Measurements from ENCODE around the gene NATD1.

The NATD1 gene

DNA sequence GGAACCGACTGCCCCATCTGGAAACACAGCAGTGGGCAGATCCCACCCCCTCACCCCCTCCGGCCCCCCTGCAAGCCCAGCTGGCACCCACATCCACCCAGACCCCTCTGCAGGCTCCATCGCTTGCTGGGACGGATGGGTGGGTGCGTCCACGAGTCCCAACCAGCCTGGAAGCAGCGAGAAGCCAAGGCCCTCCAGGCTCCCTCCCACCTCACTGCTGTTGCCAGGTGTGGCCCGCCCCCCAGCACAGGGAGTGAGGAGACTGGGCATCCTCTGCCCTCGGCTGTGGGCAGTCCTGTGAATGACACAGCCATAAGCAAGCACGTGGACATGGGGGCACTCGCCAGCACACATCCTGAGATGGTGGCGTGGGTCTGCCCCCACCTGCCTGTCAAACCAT is 50.7 kb downstream of the NATD1 start:
- no peak for DNase-seq (ENCODE audit: extremely low spot score)
- ChIA-PET CTCF (no interaction called here), POLR2A (no interaction called here)
- TF ChIP-seq NFRKB (IDR thresholded peaks at IDR 0.05) (no peak), FOXK2 (IDR thresholded peaks at IDR 0.05) (no peak), FOXA1 (IDR thresholded peaks at IDR 0.05) (no peak), L3MBTL2 (conservative IDR thresholded peaks at IDR 0.05) (no peak), LEF1 (IDR thresholded peaks at IDR 0.05; ENCODE audit: borderline replicate concordance) (no peak), HDGF (IDR thresholded peaks at IDR 0.05; ENCODE audit: borderline replicate concordance) (no peak)

DNA sequence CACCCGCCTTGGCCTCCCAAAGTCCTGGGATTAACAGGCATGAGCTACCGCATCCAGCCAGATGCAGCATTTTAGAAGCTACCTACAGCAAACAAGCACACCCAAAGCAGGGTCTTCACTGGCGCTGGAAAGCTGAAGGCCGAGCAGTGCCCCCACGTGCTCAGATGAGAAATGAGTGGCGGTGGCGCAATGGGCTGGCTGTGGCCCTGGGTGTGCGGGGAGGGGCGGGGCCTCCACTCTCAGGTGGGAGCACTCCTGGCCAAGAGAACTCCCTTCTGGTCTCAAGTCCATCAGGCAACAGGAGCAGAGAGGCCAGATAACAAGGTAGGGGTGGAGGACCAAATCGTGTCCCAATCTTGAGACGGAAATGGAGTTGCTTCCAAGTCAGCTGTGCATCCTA is 51.3 kb downstream of the NATD1 start:
- ChIA-PET POLR2A (interaction anchor here (1.9 kb wide), 1 partner anchor 12 kb away, joined by 5 read pairs; the partner anchor contains the start of gene TMEM11), CTCF (interaction anchor here (1.1 kb wide), 1 partner anchor 82 kb away, joined by 3 read pairs; no protein-coding TSS in a partner anchor)
- no peak for DNase-seq (ENCODE audit: extremely low spot score)
- TF ChIP-seq ZNF384 (IDR thresholded peaks at IDR 0.05) (no peak), L3MBTL2 (conservative IDR thresholded peaks at IDR 0.05) (no peak)

DNA sequence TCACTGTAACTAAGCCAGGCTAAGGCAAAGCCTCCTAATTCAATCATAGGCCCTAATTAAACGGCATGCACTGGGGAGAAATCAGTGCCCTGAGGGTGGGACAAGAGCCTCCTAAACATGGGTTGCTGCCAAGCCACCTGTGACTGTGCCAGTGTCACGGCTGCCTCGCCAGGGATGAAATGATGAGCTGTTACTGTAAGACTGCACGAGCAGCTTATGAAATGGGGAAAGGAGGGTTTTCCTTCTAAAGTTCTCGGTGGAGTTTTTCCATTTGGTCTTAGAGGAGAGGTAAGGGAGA is 52.0 kb downstream of the NATD1 start:
- CTCF ChIA-PET = interaction anchor here (1.1 kb wide), 1 partner anchor 82 kb away, joined by 3 read pairs; no protein-coding TSS in a partner anchor

DNA sequence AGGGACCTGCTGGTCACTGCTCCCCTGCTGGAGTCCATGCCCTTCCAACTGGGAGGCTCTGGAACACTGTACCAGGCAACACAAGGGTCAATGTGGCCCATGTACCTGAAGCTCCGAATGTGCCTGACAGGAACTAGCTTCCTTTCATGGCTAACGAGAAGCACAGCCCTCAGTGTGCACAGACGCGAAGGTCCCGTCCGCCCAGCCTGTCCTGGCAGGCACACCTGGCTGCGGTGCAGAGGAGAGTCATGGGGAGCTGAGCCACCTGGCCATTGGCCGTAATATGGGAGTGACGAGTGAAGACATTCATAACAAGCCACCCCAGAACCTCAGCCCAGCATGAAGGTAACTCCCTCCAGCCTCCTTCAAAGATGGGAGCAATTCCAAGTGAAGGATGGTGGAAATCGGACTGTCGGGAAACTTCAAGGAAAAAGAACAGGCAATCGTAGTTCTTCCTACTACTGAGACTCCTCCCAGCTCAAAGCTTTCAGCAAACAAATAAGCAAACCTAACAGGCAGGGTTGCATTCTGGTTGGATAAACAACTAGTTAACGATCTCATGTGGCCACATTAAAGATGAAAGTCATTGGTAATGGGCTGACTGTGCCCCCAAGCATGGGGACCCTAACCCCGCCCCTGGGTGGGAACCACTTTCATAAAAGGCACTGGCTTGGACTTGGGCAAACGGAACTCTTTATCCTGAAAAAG is 52.5 kb downstream of the NATD1 start:
- CTCF ChIA-PET = interaction anchor here (0.6 to 1.1 kb wide), 2 partner anchors 14 to 81 kb away, joined by 3 read pairs; no protein-coding TSS in a partner anchor
- DNase-seq (ENCODE audit: extremely low spot score) = no peak
- POLR2A ChIA-PET = interaction anchor here (1.9 kb wide), 1 partner anchor 13 kb away, joined by 5 read pairs; the partner anchor contains the start of gene TMEM11
- TF ChIP-seq BHLHE40 (IDR thresholded peaks at IDR 0.05; ENCODE audit: borderline replicate concordance) (no peak), NFRKB (IDR thresholded peaks at IDR 0.05) (no peak), ZNF384 (IDR thresholded peaks at IDR 0.05) (no peak), ELF4 (IDR thresholded peaks at IDR 0.05) (no peak), SUZ12 (IDR thresholded peaks at IDR 0.05) (no peak), L3MBTL2 (conservative IDR thresholded peaks at IDR 0.05) (no peak), LEF1 (IDR thresholded peaks at IDR 0.05; ENCODE audit: borderline replicate concordance) (no peak), CTBP1 (IDR thresholded peaks at IDR 0.05; ENCODE audit: borderline replicate concordance) (no peak), SP1 (IDR thresholded peaks at IDR 0.05) (no peak), FOXM1 (IDR thresholded peaks at IDR 0.05; ENCODE audit: borderline replicate concordance) (no peak), FOXK2 (IDR thresholded peaks at IDR 0.05) (no peak), FOXA1 (IDR thresholded peaks at IDR 0.05) (no peak), ARNT (IDR thresholded peaks at IDR 0.05) (no peak), HDGF (IDR thresholded peaks at IDR 0.05; ENCODE audit: borderline replicate concordance) (no peak), TARDBP (IDR thresholded peaks at IDR 0.05) (no peak)
- TF ChIP-seq, protein P1, sequence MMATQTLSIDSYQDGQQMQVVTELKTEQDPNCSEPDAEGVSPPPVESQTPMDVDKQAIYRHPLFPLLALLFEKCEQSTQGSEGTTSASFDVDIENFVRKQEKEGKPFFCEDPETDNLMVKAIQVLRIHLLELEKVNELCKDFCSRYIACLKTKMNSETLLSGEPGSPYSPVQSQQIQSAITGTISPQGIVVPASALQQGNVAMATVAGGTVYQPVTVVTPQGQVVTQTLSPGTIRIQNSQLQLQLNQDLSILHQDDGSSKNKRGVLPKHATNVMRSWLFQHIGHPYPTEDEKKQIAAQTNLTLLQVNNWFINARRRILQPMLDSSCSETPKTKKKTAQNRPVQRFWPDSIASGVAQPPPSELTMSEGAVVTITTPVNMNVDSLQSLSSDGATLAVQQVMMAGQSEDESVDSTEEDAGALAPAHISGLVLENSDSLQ (IDR thresholded peaks at IDR 0.05) = no peak

More for the DNA sequence above, 52.0 kb downstream of the NATD1 start:
- DNase-seq (ENCODE audit: extremely low spot score) = no peak
- POLR2A ChIA-PET = interaction anchor here (1.9 kb wide), 1 partner anchor 12 kb away, joined by 5 read pairs; the partner anchor contains the start of gene TMEM11
- TF ChIP-seq SP1 (IDR thresholded peaks at IDR 0.05) (no peak), BHLHE40 (IDR thresholded peaks at IDR 0.05; ENCODE audit: borderline replicate concordance) (no peak), CTBP1 (IDR thresholded peaks at IDR 0.05; ENCODE audit: borderline replicate concordance) (no peak)

DNA sequence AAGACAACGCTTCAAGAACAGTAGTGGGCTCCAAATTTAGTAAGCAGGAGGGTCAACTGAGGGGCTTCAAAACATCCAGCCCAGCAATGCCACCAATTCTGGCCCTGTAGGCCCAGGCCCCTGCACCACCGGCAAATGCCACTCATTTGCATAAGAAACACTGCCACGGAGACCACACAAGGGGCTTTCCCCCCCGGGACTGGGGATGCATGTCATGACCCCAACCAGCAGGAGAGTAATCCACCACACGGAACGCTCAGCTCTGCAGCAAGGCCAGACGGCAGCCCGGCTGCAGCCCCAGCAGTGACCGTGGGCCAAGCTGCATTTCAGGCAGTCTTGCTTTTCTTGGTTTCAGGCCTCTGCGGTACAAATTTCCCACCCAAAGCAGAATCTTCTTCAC is 53.4 kb downstream of the NATD1 start:
- POLR2A ChIA-PET = interaction anchor here (0.9 kb wide), 1 partner anchor 13 kb away, joined by 3 read pairs; no protein-coding TSS in a partner anchor
- CTCF ChIA-PET = no interaction called here
- DNase-seq (ENCODE audit: extremely low spot score) = no peak

DNA sequence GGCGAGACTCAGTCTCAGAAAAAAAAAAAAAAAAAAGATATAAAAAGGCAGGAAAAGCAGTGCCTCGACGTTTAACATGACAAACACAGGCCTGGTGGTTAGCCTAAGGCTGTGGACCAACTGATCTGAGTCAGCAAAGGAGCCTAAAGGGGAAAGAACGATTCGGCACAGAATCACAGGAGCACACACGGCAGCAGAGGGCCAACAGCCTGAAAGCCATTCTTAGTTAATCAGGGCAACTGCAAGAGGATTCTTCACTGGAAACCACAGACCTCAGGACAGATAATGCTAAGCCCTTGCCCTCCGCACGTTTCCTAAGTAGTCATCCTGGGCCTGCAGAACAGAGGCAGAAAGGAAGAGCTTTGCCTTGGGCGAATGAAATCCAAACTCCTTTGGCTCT is 53.9 kb downstream of the NATD1 start:
- POLR2A ChIA-PET = interaction anchor here (0.9 kb wide), 1 partner anchor 14 kb away, joined by 3 read pairs; no protein-coding TSS in a partner anchor
- TF ChIP-seq SUZ12 (IDR thresholded peaks at IDR 0.05) = no peak
- no peak for TF ChIP-seq SP1 (IDR thresholded peaks at IDR 0.05)
- no peak for TF ChIP-seq ELF4 (IDR thresholded peaks at IDR 0.05)
- no peak for TF ChIP-seq FOXM1 (IDR thresholded peaks at IDR 0.05; ENCODE audit: borderline replicate concordance)
- no peak for TF ChIP-seq BHLHE40 (IDR thresholded peaks at IDR 0.05; ENCODE audit: borderline replicate concordance)
- no peak for TF ChIP-seq L3MBTL2 (conservative IDR thresholded peaks at IDR 0.05)
- no peak for TF ChIP-seq NFRKB (IDR thresholded peaks at IDR 0.05)
- TF ChIP-seq LEF1 (IDR thresholded peaks at IDR 0.05; ENCODE audit: borderline replicate concordance) = no peak
- TF ChIP-seq, protein P1 (IDR thresholded peaks at IDR 0.05) = no peak
- TF ChIP-seq CTBP1 (IDR thresholded peaks at IDR 0.05; ENCODE audit: borderline replicate concordance) = no peak
- TF ChIP-seq FOXA1 (IDR thresholded peaks at IDR 0.05) = no peak
- no peak for TF ChIP-seq TARDBP (IDR thresholded peaks at IDR 0.05)
- no peak for TF ChIP-seq FOXK2 (IDR thresholded peaks at IDR 0.05)
- TF ChIP-seq HDGF (IDR thresholded peaks at IDR 0.05; ENCODE audit: borderline replicate concordance) = no peak
- no peak for DNase-seq (ENCODE audit: extremely low spot score)
- CTCF ChIA-PET = no interaction called here

More for the DNA sequence above, 53.4 kb downstream of the NATD1 start:
- TF ChIP-seq FOXK2 (IDR thresholded peaks at IDR 0.05) = no peak
- no peak for TF ChIP-seq ARNT (IDR thresholded peaks at IDR 0.05)
- TF ChIP-seq SP1 (IDR thresholded peaks at IDR 0.05) = no peak
- TF ChIP-seq ZNF384 (IDR thresholded peaks at IDR 0.05) = no peak
- no peak for TF ChIP-seq CTBP1 (IDR thresholded peaks at IDR 0.05; ENCODE audit: borderline replicate concordance)

DNA sequence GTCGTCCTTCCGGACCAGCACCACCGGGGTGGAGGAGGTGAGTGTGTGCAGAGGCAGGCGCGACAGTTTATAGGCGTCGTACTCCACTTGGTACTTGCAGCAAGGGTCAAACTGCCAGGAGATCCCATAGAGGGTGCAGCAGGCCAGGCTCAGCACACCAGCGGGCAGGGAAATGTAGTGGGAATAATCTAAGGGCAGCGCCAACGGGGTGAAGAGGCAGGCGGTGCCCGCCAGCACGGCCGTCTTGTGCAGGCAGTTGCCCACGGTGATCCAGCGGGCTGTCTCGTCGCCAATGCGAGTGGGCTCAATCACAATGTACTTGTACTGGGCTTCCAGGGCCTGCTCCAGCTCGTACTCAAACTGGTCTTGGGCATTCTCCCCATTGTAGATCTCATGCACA is 54.8 kb downstream of the NATD1 start:
- TF ChIP-seq ZNF384 (IDR thresholded peaks at IDR 0.05) (no peak), HDGF (IDR thresholded peaks at IDR 0.05; ENCODE audit: borderline replicate concordance) (no peak), SP1 (IDR thresholded peaks at IDR 0.05) (no peak), BHLHE40 (IDR thresholded peaks at IDR 0.05; ENCODE audit: borderline replicate concordance) (no peak), SUZ12 (IDR thresholded peaks at IDR 0.05) (no peak), NFRKB (IDR thresholded peaks at IDR 0.05) (no peak), ARNT (IDR thresholded peaks at IDR 0.05) (no peak), TARDBP (IDR thresholded peaks at IDR 0.05) (no peak), L3MBTL2 (conservative IDR thresholded peaks at IDR 0.05) (no peak), CTBP1 (IDR thresholded peaks at IDR 0.05; ENCODE audit: borderline replicate concordance) (no peak), FOXA1 (IDR thresholded peaks at IDR 0.05) (no peak), ELF4 (IDR thresholded peaks at IDR 0.05) (no peak), LEF1 (IDR thresholded peaks at IDR 0.05; ENCODE audit: borderline replicate concordance) (no peak), FOXM1 (IDR thresholded peaks at IDR 0.05; ENCODE audit: borderline replicate concordance) (no peak), FOXK2 (IDR thresholded peaks at IDR 0.05) (no peak)
- TF ChIP-seq, protein P1 (IDR thresholded peaks at IDR 0.05) = no peak
- CTCF ChIA-PET = no interaction called here
- DNase-seq (ENCODE audit: extremely low spot score) = no peak
- POLR2A ChIA-PET = no interaction called here

Data from HEK293T (cell line).